GM23338 (cell line): ENCODE measurements around the gene RNF40. TPM values are rescaled to one million over a fixed set of nuclear protein-coding genes. Genes with fewer than 3 reads are reported as not detected.

Experiments
- ATAC-seq: fragments of 200-7000 bp; cut with Tn5 transposase; 3 replicates; pipeline ENCODE4 v1.9.1; 2020
- DNase-seq: peaks from one replicate; pipeline ENCODE4 v3.0.0-alpha.2; 2015; ENCODE audit warnings: low spot score
- H2AFZ ChIP-seq: fragments of 200-600 bp; sonication (generic); 2 replicates; pipeline ENCODE4 v1.8.0; 2016; ENCODE audit warnings: antibody characterized with exemption, mild to moderate bottlenecking, moderate library complexity
- H3F3A ChIP-seq: fragments of 200-600 bp; sonication (generic); replicated peaks from 2 replicates; pipeline ENCODE4 v1.8.0; 2017; ENCODE audit warnings: antibody characterized with exemption, mixed run types, low read depth
- H3K27ac ChIP-seq: fragments of 200-600 bp; sonication (generic); 2 replicates; pipeline ENCODE4 v1.6.1; 2016; ENCODE audit warnings: low read depth
- H3K27me3 ChIP-seq: fragments of 200-600 bp; sonication (generic); 2 replicates; pipeline ENCODE4 v1.8.0; 2016; ENCODE audit warnings: mild to moderate bottlenecking, mixed run types, moderate library complexity; ENCODE audit not compliant: insufficient read depth
- H3K36me3 ChIP-seq: fragments of 200-600 bp; sonication (generic); 2 replicates; pipeline ENCODE4 v1.8.0; 2016; ENCODE audit warnings: mild to moderate bottlenecking; ENCODE audit not compliant: insufficient read depth
- H3K4me1 ChIP-seq: fragments of 200-600 bp; sonication (generic); 2 replicates; pipeline ENCODE4 v1.8.0; 2016; ENCODE audit warnings: mild to moderate bottlenecking, moderate library complexity; ENCODE audit not compliant: insufficient read depth
- H3K4me2 ChIP-seq: fragments of 200-600 bp; sonication (generic); 2 replicates; pipeline ENCODE4 v1.7.1; 2017; ENCODE audit warnings: mixed run types
- H3K4me3 ChIP-seq: fragments of 200-600 bp; sonication (generic); 2 replicates; pipeline ENCODE4 v1.6.1; 2016; ENCODE audit warnings: mixed run types
- H3K79me2 ChIP-seq: fragments of 200-600 bp; sonication (generic); replicated peaks from 2 replicates; pipeline ENCODE4 v1.8.0; 2017; ENCODE audit warnings: mild to moderate bottlenecking; ENCODE audit not compliant: insufficient read depth
- H3K9me2 ChIP-seq: fragments of 200-600 bp; sonication (generic); 2 replicates; pipeline ENCODE4 v1.8.0; 2017; ENCODE audit not compliant: insufficient read depth
- H4K20me1 ChIP-seq: fragments of 200-600 bp; sonication (generic); replicated peaks from 2 replicates; pipeline ENCODE4 v1.8.0; 2017; ENCODE audit warnings: mild to moderate bottlenecking; ENCODE audit not compliant: insufficient read depth
- H3K27ac Mint-ChIP-seq: 2 replicates; pipeline ENCODE4 v1.8.0; 2020; ENCODE audit warnings: inconsistent platforms, mild to moderate bottlenecking, moderate library complexity, mixed read lengths
- H3K27me3 Mint-ChIP-seq: 3 replicates; pipeline ENCODE4 v1.8.0; 2022; ENCODE audit warnings: low read depth, mild to moderate bottlenecking, moderate library complexity, mixed read lengths, inconsistent platforms; ENCODE audit not compliant: insufficient read depth, poor library complexity
- H3K36me3 Mint-ChIP-seq: 3 replicates; pipeline ENCODE4 v1.8.0; 2021; ENCODE audit warnings: low read depth, mild to moderate bottlenecking, inconsistent platforms, moderate library complexity, mixed read lengths
- H3K4me1 Mint-ChIP-seq: 3 replicates; pipeline ENCODE4 v1.8.0; 2020; ENCODE audit warnings: mild to moderate bottlenecking, inconsistent platforms, mixed read lengths
- H3K4me3 Mint-ChIP-seq: 3 replicates; pipeline ENCODE4 v1.8.0; 2021; ENCODE audit warnings: moderate library complexity, mild to moderate bottlenecking, inconsistent platforms, mixed read lengths
- H3K9me3 Mint-ChIP-seq: 3 replicates; pipeline ENCODE4 v1.8.0; 2020; ENCODE audit warnings: moderate library complexity, mild to moderate bottlenecking, inconsistent platforms, mixed read lengths
- CREB1 ChIP-seq: fragments of 250-450 bp; sonication (Bioruptor Pico); IDR thresholded peaks from 2 replicates; pipeline ENCODE4 v1.5.0; 2020; ENCODE audit warnings: low read depth, mild to moderate bottlenecking, moderate library complexity
- EZH2 ChIP-seq: fragments of 200-600 bp; sonication (generic); IDR thresholded peaks from one replicate; pipeline ENCODE4 v1.8.0; 2017; ENCODE audit warnings: antibody characterized with exemption, mild to moderate bottlenecking, low read depth; ENCODE audit not compliant: unreplicated experiment
- EZH2phosphoT487 ChIP-seq: fragments of 200-600 bp; sonication (generic); IDR thresholded peaks from one replicate; pipeline ENCODE4 v1.8.1; 2018; ENCODE audit warnings: antibody characterized with exemption; ENCODE audit not compliant: unreplicated experiment
- JUNB ChIP-seq: IDR thresholded peaks from one replicate; pipeline ENCODE4 v1.6.1; 2016; ENCODE audit warnings: antibody characterized with exemption; ENCODE audit not compliant: unreplicated experiment
- NANOG ChIP-seq: IDR thresholded peaks from 2 replicates; pipeline ENCODE4 v1.6.1; 2016; ENCODE audit warnings: antibody characterized with exemption, borderline replicate concordance
- POLR2AphosphoS5 ChIP-seq: IDR thresholded peaks from 2 replicates; pipeline ENCODE4 v1.6.1; 2016; ENCODE audit warnings: antibody characterized with exemption, low read depth
- STAT1 ChIP-seq: IDR thresholded peaks from one replicate; pipeline ENCODE4 v1.6.1; 2016; ENCODE audit warnings: antibody characterized with exemption; ENCODE audit not compliant: unreplicated experiment
- ZNF114 ChIP-seq: fragments of 250-450 bp; sonication (Bioruptor Pico); IDR thresholded peaks from 2 replicates; pipeline ENCODE4 v1.5.0; 2020; ENCODE audit warnings: mild to moderate bottlenecking, moderate library complexity
- ZNF331 ChIP-seq: fragments of 250-450 bp; sonication (Bioruptor Pico); IDR thresholded peaks from 2 replicates; pipeline ENCODE4 v1.5.0; 2020; ENCODE audit warnings: low read depth, mild to moderate bottlenecking, moderate library complexity
- polyA plus RNA-seq: library from polyadenylated mRNA; unstranded; fragments of >200 nt; fragmentation: Nextera tagmentation; extraction: Ambion mirVana; gene quantifications from 2 replicates; pipeline ENCODE4 v1.2.1, GENCODE V29; 2016
- total RNA-seq: library from RNA; depleted of rRNA; stranded (reverse); fragments of >200 nt; shearing (Covaris generic); gene quantifications from 2 replicates; pipeline ENCODE4 v1.2.3, GENCODE V29; 2014
- TF ChIP-seq, protein P1 (sequence below): IDR thresholded peaks from one replicate; pipeline ENCODE4 v1.6.1; 2018; ENCODE audit warnings: antibody characterized with exemption; ENCODE audit not compliant: unreplicated experiment
- TF ChIP-seq, protein P2 (sequence below): IDR thresholded peaks from 2 replicates; pipeline ENCODE4 v1.6.1; 2016; ENCODE audit warnings: antibody characterized with exemption
- TF ChIP-seq, protein P3 (sequence below): fragments of 250-450 bp; sonication (Bioruptor Pico); IDR thresholded peaks from 2 replicates; pipeline ENCODE4 v1.5.0; 2020; ENCODE audit warnings: mild to moderate bottlenecking, moderate library complexity
- TF ChIP-seq, protein P4 (sequence below), 2 experiments: fragments of 200-600 bp in 1 of 2; sonication (generic) in 1 of 2; conservative IDR thresholded peaks; 2 replicates each; pipeline versions ENCODE4 v1.5.1 to v1.6.1; 2016 to 2017; ENCODE audit warnings: antibody characterized with exemption in 2 of 2, low read depth in 2 of 2, mild to moderate bottlenecking in 2 of 2, moderate library complexity in 1 of 2

RNF40 gene
- total and polyA plus RNA-seq, 2 experiments from 2014 or later: 36.0 to 78.5 TPM

DNA sequence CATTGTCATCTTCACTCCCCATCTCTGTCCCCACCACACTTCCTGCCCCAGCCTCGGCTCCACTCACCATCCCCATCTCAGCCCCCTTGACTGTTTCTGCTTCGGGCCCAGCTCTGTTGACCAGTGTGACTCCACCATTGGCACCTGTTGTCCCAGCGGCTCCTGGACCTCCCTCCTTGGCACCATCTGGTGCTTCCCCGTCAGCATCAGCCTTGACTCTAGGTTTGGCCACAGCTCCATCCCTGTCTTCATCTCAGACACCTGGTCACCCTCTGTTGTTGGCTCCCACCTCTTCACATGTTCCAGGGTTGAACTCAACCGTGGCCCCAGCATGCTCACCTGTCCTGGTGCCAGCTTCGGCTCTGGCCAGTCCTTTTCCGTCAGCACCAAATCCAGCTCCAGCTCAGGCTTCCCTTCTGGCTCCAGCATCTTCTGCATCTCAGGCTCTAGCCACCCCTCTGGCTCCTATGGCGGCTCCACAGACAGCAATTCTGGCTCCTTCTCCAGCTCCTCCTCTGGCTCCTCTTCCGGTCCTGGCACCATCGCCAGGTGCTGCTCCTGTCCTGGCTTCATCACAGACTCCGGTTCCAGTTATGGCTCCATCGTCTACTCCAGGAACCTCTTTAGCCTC, 38.3 kb upstream of the RNF40 start:
- peaks cover 86% of the 10 kb centered on the region for H3K36me3 Mint-ChIP-seq
- H3K27ac Mint-ChIP-seq: peak overlapping the region; percentile 39; the same call in 1 of the 2 replicates
- TF ChIP-seq, protein P1, sequence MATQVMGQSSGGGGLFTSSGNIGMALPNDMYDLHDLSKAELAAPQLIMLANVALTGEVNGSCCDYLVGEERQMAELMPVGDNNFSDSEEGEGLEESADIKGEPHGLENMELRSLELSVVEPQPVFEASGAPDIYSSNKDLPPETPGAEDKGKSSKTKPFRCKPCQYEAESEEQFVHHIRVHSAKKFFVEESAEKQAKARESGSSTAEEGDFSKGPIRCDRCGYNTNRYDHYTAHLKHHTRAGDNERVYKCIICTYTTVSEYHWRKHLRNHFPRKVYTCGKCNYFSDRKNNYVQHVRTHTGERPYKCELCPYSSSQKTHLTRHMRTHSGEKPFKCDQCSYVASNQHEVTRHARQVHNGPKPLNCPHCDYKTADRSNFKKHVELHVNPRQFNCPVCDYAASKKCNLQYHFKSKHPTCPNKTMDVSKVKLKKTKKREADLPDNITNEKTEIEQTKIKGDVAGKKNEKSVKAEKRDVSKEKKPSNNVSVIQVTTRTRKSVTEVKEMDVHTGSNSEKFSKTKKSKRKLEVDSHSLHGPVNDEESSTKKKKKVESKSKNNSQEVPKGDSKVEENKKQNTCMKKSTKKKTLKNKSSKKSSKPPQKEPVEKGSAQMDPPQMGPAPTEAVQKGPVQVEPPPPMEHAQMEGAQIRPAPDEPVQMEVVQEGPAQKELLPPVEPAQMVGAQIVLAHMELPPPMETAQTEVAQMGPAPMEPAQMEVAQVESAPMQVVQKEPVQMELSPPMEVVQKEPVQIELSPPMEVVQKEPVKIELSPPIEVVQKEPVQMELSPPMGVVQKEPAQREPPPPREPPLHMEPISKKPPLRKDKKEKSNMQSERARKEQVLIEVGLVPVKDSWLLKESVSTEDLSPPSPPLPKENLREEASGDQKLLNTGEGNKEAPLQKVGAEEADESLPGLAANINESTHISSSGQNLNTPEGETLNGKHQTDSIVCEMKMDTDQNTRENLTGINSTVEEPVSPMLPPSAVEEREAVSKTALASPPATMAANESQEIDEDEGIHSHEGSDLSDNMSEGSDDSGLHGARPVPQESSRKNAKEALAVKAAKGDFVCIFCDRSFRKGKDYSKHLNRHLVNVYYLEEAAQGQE: no peak
- TF ChIP-seq, protein P2, sequence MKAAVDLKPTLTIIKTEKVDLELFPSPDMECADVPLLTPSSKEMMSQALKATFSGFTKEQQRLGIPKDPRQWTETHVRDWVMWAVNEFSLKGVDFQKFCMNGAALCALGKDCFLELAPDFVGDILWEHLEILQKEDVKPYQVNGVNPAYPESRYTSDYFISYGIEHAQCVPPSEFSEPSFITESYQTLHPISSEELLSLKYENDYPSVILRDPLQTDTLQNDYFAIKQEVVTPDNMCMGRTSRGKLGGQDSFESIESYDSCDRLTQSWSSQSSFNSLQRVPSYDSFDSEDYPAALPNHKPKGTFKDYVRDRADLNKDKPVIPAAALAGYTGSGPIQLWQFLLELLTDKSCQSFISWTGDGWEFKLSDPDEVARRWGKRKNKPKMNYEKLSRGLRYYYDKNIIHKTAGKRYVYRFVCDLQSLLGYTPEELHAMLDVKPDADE: no peak
- TF ChIP-seq JUNB (no peak), POLR2AphosphoS5 (no peak), ZNF114 (CRISPR knock-in tag) (no peak), EZH2 (no peak), CREB1 (CRISPR knock-in tag) (no peak), NANOG (no peak), STAT1 (no peak), EZH2phosphoT487 (no peak), ZNF331 (CRISPR knock-in tag) (no peak)
- TF ChIP-seq, protein P3, sequence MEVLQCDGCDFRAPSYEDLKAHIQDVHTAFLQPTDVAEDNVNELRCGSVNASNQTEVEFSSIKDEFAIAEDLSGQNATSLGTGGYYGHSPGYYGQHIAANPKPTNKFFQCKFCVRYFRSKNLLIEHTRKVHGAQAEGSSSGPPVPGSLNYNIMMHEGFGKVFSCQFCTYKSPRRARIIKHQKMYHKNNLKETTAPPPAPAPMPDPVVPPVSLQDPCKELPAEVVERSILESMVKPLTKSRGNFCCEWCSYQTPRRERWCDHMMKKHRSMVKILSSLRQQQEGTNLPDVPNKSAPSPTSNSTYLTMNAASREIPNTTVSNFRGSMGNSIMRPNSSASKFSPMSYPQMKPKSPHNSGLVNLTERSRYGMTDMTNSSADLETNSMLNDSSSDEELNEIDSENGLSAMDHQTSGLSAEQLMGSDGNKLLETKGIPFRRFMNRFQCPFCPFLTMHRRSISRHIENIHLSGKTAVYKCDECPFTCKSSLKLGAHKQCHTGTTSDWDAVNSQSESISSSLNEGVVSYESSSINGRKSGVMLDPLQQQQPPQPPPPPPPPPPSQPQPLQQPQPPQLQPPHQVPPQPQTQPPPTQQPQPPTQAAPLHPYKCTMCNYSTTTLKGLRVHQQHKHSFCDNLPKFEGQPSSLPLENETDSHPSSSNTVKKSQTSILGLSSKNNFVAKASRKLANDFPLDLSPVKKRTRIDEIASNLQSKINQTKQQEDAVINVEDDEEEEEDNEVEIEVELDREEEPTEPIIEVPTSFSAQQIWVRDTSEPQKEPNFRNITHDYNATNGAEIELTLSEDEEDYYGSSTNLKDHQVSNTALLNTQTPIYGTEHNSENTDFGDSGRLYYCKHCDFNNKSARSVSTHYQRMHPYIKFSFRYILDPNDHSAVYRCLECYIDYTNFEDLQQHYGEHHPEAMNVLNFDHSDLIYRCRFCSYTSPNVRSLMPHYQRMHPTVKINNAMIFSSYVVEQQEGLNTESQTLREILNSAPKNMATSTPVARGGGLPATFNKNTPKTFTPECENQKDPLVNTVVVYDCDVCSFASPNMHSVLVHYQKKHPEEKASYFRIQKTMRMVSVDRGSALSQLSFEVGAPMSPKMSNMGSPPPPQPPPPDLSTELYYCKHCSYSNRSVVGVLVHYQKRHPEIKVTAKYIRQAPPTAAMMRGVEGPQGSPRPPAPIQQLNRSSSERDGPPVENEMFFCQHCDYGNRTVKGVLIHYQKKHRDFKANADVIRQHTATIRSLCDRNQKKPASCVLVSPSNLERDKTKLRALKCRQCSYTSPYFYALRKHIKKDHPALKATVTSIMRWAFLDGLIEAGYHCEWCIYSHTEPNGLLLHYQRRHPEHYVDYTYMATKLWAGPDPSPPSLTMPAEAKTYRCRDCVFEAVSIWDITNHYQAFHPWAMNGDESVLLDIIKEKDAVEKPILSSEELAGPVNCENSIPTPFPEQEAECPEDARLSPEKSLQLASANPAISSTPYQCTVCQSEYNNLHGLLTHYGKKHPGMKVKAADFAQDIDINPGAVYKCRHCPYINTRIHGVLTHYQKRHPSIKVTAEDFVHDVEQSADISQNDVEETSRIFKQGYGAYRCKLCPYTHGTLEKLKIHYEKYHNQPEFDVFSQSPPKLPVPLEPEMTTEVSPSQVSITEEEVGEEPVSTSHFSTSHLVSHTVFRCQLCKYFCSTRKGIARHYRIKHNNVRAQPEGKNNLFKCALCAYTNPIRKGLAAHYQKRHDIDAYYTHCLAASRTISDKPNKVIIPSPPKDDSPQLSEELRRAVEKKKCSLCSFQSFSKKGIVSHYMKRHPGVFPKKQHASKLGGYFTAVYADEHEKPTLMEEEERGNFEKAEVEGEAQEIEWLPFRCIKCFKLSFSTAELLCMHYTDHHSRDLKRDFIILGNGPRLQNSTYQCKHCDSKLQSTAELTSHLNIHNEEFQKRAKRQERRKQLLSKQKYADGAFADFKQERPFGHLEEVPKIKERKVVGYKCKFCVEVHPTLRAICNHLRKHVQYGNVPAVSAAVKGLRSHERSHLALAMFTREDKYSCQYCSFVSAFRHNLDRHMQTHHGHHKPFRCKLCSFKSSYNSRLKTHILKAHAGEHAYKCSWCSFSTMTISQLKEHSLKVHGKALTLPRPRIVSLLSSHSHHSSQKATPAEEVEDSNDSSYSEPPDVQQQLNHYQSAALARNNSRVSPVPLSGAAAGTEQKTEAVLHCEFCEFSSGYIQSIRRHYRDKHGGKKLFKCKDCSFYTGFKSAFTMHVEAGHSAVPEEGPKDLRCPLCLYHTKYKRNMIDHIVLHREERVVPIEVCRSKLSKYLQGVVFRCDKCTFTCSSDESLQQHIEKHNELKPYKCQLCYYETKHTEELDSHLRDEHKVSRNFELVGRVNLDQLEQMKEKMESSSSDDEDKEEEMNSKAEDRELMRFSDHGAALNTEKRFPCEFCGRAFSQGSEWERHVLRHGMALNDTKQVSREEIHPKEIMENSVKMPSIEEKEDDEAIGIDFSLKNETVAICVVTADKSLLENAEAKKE (CRISPR knock-in tag): no peak
- TF ChIP-seq, protein P4, sequence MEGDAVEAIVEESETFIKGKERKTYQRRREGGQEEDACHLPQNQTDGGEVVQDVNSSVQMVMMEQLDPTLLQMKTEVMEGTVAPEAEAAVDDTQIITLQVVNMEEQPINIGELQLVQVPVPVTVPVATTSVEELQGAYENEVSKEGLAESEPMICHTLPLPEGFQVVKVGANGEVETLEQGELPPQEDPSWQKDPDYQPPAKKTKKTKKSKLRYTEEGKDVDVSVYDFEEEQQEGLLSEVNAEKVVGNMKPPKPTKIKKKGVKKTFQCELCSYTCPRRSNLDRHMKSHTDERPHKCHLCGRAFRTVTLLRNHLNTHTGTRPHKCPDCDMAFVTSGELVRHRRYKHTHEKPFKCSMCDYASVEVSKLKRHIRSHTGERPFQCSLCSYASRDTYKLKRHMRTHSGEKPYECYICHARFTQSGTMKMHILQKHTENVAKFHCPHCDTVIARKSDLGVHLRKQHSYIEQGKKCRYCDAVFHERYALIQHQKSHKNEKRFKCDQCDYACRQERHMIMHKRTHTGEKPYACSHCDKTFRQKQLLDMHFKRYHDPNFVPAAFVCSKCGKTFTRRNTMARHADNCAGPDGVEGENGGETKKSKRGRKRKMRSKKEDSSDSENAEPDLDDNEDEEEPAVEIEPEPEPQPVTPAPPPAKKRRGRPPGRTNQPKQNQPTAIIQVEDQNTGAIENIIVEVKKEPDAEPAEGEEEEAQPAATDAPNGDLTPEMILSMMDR (conservative IDR thresholded peaks at IDR 0.05; ENCODE audit: low read depth in 2 of 2): no peak

More for the DNA sequence above, 38.3 kb upstream of the RNF40 start:
- no peaks in the 10 kb centered on the region; the same call in 1 of the 2 replicates for H3F3A ChIP-seq
- H3K79me2 ChIP-seq: peaks cover 28% of the 10 kb centered on the region
- no peaks in the 10 kb centered on the region for H3K27me3 ChIP-seq
- DNase-seq: no peak
- H3K4me2 ChIP-seq: no peak overlapping the region
- no peak overlapping the region for H2AFZ ChIP-seq
- peaks cover 15% of the 10 kb centered on the region for H3K4me1 ChIP-seq
- H3K4me3 ChIP-seq: no peak overlapping the region
- no peak overlapping the region for H3K27ac ChIP-seq
- Mint-ChIP-seq H3K27me3 (peaks cover 10% of the 10 kb centered on the region), H3K9me3 (no peaks in the 10 kb centered on the region), H3K4me1 (peaks cover 12% of the 10 kb centered on the region), H3K4me3 (no peak overlapping the region; the same call in 2 of the 3 replicates)
- H4K20me1 ChIP-seq: peaks cover 39% of the 10 kb centered on the region
- peaks cover 51% of the 10 kb centered on the region for H3K36me3 ChIP-seq
- no peaks in the 10 kb centered on the region for H3K9me2 ChIP-seq
- ATAC-seq: no peak
